ENCODE results near the gene FMN2.

GRCh38 chr1:240362046-240362445, 270.4 kb downstream of the FMN2 start:
- TF ChIP-seq, protein P1, sequence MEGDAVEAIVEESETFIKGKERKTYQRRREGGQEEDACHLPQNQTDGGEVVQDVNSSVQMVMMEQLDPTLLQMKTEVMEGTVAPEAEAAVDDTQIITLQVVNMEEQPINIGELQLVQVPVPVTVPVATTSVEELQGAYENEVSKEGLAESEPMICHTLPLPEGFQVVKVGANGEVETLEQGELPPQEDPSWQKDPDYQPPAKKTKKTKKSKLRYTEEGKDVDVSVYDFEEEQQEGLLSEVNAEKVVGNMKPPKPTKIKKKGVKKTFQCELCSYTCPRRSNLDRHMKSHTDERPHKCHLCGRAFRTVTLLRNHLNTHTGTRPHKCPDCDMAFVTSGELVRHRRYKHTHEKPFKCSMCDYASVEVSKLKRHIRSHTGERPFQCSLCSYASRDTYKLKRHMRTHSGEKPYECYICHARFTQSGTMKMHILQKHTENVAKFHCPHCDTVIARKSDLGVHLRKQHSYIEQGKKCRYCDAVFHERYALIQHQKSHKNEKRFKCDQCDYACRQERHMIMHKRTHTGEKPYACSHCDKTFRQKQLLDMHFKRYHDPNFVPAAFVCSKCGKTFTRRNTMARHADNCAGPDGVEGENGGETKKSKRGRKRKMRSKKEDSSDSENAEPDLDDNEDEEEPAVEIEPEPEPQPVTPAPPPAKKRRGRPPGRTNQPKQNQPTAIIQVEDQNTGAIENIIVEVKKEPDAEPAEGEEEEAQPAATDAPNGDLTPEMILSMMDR (IDR thresholded peaks at IDR 0.05; ENCODE audit: low read depth, low read length) = no peak
- TF ChIP-seq EZH2phosphoT487 (IDR thresholded peaks at IDR 0.05; ENCODE audit: low read depth) = no peak
